Smooth muscle cell of the brain vasculature (primary cell): Measurements from ENCODE around the gene IMPA2.
A peak's percentile ranks its signal among the peaks of the same experiment; 100 is the strongest.
"Not testable (repeated sequence)": the region's sequence is repeated elsewhere in the genome, so short reads cannot be mapped to it uniquely, and the experiment has no call there.

Experiments used
- DNase-seq: peaks from one replicate; pipeline ENCODE4 v3.0.0-alpha.2; 2012; ENCODE audit warnings: low read depth, low spot score

The IMPA2 gene

DNA sequence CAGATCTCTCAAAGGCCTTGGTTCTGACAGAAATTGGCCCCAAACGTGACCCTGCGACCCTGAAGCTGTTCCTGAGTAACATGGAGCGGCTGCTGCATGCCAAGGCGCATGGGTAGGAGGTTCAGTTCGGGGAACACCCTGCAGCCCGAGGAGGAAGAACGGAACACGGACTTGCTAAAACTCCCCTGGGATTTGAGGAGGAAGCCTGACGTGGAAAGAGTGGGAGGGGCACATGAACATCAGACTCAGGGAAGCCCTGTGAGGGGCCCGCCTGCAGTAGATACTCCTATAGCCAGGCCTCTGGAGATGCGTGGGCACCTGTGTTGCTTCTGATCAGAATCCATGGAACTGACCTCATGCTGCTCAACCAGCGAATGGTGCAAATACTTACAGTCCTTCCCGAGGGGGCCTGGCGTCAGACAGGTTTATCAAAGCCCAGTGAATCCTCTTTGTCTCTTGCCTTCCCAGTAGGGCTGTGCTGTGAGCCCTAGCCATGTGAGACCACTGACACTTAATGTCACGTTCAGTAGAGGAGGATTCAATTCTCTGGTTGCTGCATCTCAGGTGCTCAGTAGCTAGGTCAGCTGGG lies 46.8 kb downstream of the IMPA2 start:
- DNase-seq: no peak

DNA sequence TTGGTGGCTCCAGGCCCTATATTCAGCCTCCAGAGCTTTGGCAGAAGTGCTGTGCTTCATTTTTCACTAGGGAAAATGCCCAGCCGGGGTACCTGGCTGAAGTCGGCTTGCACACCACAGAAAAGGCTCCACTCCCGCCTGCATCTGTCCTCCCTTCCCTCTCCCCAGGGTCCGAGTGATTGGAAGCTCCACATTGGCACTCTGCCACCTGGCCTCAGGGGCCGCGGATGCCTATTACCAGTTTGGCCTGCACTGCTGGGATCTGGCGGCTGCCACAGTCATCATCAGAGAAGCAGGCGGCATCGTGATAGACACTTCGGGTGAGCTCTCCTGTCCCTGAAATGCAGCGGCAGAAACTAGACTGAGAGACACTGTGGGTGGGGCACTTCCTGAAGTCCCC lies 47.4 kb downstream of the IMPA2 start:
- no peak for DNase-seq

DNA sequence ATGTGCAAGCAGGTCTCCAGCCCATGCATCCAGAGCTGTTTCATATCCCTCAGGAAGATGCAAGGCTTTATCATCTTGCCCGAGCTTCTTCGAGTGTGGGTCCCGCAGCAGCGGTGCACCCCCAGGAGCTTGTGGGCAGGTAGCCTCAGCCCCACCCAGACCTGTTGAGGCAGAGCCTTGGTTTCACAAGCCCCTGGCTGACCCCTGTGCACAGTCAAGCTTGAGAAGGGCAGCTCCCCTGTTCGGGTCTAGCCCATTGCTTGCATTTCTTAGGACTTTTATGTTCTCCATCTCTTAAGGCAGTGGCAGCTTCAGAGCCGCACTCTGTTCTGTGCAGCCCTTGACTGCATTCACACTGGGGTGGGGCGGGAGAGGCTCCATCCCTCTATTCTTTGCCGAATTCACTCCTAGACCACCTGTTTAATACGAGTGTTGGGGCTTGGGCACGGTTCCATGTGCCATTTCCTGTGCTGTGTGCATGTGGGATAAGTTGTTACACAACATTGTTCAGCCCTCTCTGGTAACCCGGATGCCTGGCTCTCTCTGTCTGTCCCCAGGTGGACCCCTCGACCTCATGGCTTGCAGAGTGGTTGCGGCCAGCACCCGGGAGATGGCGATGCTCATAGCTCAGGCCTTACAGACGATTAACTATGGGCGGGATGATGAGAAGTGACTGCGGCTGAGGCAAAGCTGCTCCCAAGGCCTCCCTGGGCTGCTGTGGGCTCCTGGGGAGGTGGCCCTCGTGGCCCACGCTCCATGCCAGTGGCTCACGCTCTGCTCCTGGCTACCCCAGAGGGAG lies 48.7 kb downstream of the IMPA2 start:
- DNase-seq: no peak

DNA sequence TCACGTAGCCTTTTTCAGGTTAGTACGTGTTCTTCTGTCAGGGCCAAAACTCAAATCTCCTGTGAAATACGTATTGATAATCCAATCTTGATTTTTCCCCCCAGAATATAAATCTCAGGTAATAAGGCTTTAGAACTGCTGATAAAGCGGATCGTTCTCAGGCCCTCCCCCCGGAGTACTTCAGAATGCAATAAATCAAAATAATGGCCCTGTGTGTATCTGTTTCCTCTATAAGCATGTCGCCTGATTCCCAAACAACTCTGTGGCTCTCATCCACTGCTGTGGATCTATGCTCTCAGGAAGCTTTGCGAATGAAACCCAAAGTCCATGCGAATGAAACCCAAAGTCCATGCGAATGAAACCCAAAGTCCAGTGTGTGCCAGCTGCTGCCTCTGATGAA lies 49.4 kb downstream of the IMPA2 start:
- no peak for DNase-seq

DNA sequence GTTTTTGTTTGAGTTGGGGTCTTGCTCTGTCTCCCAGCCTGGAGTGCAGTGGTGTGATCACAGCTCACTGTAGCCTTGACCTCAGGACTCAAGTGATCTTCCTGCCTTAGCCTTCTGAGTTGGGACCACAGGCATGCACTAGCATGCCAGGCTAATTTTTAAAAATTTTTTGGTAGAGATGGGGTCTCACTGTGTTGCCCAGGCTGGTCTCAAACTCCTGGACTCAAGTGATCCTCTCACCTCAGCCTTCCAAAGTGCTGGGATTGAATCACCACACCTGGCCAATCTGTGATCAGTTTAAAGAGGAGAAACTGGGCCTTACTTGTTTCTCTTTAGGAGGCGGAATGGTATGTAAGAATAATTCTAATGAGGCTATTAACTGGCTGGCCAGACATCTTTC lies 49.9 kb downstream of the IMPA2 start:
- no peak for DNase-seq

DNA sequence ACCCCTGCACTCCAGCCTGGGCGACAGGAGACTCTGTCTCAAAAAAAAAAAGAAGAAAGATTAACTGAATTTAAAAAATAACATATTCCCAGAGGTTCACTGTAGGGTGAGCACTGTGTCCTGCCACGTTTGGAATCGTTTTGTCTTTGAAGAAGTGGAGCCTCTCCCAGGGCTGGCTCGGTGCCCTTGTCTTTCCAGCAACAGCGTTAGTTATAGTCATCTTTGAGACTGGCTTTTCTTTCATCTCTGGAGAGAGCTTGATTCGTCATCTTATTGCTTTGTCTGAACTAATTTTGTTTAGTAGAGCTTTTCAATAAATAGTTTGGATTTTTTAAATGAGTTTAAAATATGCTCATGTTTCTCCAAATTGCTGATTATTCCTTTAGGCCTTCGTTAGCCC lies 50.5 kb downstream of the IMPA2 start:
- peak; percentile 37 for DNase-seq

DNA sequence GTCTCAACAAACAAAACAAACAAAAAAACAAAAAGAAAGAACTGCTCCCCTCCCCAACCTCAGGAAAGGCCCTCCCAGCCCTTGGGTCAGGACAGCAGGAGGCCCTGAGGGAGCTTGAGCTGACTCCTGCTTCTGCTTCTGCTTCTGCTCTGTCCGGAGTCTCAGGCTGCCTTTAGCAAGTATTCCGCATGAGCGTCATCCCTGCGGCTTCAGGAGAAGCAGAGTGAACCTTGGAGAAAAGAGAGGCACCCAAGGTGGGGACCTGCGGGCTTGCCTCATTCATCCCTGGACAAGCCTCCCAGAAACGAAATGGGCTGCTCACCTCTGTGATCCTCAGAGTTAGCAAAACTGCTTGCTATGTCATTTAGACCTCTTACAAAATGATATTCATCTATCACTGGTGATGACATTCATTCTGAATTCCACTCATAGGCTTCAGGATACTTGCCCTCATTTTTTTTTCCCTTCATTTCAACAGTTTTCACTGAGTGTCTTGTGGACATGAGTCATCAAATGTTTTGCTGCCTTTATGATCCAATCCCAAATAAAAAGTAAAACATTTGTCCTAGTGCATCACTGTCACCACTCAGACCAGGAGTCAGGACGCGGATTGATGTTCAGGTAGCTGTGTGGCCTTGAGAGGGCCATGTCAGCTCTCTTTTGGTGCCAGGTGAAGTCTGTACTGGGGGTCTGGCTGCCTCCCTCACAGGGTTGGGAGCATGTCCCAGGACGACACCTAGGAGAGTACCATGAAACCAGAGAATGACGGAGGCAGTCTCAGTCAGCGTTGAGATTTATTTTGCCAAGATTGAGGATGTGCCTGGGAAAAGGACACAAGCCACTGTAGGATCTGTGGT lies 51.7 kb downstream of the IMPA2 start:
- DNase-seq: no peak

DNA sequence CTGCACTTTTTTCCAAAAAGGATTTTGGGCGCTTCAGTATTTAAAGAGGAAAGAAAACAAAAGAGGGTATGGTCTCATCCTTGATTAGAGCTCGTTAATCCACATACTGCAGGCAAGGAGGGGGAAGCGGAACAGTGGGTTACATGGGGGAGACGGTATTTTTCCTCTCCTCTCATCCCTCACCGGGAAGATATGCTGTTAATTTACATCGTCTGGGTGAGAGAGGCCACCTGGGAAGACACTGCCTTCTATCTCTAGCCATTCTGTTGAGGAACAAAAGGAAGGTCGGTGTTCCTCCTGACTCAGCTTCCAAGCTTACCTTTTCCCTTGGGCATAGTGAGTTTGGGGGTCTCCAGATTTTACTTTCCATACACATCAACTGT lies 52.3 kb downstream of the IMPA2 start:
- no peak for DNase-seq

DNA sequence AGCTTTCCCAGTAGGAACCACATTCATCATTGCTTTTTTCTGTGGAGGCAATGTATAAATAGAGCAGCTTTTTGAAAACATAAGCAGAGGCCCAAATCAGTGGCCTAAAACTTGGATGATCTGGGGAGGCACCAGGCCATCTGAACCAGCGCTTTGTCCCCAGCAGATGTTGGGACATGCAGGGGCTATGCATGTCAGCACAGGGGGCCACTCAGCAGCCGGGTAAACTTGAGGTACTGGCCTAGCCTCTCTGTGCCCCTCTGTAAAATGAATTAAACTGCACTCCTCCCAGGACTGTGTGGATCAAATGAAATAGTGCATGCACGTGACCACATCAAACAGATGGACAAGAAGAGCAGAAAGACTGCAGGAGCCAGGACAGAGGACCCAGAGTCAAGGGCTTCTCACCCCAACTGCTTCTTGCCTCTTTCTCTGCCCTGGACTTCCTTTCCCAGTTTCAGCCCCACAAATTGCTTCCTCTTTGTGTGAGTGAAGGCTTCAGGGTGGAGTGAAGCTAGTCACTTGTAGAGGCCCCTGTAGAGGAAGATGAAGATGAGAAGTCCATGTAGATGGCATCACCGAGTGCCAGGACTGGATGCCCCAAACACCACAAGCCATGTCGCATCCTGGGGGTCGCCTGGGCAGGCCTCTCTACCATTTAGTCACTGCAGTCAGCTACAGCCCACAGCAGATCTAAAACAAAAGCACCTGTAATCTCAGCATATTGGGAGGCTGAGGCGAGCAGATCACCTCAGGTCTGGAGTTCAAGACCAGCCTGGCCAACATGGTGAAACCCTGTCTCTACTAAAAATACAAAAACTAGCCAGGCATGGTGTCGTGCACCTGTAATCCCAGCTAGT lies 53.2 kb downstream of the IMPA2 start:
- no peak for DNase-seq

DNA sequence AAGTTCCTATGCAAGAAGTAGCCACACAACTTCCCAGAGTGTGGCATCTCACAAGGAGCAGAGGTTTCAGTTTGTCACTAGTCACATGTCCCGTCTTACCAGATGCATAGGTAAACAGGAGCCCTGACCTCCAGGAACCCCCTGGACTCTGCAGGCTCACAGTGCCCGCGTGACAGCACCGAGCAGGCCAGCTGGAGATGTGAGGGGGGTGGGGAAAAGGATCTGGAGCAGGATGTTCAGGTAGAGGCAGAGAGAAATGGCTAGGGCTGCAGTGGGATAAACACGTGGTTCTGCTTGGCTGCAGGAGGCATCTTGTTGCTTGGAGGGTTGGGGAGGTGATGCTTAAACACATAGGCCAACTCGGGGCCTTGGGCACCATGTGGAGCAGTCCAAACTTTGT lies 54.2 kb downstream of the IMPA2 start:
- no peak for DNase-seq

DNA sequence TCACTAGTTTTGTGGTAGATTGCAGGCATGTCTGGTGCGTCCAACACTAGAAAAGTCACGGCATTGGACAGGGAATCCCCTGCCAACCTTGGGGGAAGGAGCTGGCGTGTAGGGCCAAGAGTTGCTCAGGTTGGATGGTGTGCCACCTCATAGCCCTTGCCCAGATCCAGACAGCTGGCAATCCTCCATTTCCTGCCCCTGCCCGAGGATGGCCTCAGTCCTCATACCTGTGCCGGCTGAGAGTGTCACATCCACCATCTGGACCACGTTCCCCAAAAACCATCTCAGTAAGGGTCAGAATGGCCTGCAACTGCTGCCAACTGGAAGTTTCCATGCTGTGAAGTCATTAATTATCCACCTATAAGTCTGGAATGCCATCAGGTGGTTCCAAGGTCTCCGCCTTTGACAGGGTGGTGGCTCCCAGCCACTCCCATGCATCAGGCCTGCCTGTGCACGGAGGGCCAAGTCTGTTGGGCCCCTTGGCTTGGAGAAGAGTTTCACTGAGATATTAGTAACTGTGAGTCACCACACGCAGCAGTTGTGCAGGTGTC lies 55.0 kb downstream of the IMPA2 start:
- DNase-seq: no peak

DNA sequence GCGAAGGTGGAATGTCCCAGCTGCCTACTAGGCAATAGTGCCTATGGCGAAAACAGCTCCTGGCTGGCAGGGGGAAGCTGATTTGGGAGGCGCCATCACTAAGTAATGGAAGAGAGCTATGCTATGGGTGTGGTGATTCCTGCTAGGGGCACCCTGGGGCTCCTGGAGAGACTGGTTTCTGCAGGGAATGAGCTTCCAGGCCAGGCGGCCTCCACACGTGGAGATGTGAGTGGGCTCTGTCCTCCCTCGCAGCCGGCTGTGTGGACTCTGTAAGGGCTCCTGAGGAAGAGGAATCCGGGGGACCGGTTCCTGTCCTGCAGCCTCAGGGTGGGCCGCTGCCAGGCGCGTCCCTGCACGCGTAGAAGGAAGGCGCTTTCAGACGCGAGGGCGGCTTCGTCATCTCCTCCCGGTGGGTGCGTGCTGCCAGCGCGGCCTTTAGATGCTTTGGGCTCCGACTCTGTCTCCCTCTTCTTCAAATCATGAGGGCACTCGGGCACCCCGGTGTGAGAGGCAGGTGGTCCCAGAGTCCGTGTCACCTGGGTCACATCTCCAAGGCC lies 56.9 kb downstream of the IMPA2 start:
- no peak for DNase-seq

DNA sequence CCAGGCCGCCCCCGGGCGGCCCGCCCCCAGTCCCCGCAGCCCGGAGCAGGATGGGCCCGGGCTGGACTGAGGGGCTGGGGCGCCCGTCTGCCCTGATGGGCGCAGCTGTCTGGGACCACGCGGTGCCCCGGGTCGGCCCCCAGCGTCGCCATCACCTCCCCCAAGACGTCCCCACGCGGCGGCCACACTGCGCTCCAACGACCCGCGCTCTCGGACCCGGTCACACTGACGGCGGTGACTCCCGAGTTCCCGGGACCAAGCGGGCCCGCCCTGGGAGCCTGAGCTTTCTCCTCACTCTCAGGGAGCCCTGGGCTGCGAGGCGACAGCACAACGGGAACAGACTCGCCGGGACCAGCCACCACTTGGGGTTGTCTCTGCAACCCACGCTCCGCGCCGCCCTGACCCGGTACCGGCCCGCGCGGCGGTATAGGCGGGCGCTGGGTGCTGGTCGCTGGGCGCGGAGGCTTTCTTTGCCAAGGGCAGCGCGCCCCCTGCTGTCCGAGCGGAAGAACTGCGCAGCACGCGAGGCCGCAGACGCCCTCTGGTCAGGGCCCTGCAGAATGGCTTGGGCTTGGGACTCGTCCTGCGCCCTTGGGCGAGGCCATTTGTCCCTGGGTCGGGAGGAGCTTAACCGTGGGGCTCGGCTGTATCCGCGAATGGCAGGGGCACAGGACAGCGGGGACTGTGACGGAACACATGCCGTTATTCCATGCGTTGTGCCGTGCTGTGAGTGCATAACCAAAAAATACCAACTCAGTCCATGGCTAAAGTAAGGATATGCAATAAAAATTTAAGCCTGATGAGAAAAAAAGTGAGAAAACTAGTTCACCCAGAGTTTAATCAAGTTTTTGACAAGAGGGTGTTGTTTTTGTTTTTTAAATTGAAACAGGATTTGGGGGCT lies 57.6 kb downstream of the IMPA2 start:
- peak; percentile 35 for DNase-seq

DNA sequence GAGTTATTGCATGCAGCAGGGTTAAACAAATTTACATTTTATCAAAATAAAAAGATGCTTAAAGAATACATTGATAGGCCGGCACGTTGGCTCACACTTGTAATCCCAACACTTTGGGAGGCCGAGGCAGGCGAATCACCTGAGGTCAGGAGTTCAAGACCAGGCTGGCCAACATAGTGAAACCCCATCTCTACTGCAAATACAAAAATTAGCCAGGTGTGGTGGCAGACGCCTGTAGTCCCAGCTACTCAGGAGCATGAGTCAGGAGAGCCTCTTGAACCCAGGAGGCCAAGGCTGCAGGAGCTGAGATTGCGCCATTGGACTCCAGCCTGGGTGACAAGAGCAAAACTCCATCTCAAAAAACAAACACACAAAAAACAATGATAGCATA lies 58.2 kb downstream of the IMPA2 start:
- not testable (repeated sequence) for DNase-seq

DNA sequence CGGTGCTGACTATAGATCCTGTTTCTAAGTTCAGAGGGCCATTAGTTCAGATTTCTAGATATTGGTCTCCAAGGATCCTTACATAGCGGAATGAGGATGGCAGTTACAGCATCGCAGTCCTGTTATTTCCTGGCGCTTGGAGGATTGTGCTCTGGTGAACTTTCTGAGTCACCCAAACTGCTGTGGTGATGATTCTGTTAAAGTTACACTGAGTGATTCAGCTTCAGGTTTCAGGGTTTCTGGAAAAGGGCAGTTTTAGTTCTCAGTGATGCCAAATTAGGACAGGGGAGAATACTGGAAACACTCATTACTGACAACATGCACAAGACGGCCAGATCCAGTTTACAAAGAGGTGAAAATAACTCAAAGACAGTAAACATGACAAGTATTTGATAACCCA lies 60.3 kb downstream of the IMPA2 start:
- peak; percentile 37 for DNase-seq

DNA sequence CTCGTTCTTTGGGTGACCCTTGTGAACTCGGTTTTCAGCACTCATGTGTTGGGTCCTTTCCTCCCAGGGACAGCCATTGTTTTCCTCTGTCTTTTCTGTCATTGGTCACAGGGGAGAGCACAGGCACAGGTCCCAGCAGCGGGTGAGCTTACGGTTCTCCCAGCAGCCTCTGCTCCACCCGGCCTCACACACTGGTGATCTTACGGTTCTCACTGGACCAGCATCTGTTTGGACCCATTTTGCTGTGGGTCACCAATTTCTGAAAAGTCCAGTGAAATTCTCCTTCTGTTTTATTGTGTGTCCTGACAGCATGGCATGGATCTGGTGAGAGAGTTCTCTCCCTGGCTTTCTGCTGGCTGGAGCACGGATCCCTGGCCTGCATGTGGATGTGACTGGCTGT lies 62.5 kb downstream of the IMPA2 start:
- no peak for DNase-seq

DNA sequence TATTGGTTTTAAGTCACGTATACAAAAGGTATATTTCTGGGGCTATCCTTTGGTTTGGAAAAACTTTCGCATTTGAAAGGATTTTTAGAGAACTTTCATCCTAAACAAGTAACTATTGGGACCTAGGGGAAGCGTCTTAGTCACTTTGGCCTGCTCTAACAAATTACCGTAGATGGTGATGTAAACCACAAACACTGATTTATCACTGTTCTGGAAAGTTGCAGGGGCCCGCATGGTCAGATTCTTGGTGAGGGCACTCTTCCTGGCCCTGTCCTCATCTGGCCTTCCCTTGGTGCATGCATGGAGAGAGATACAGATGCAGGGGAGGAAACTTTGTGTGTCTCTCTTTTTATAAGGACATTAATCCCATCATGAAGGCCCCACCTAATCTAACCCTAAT lies 63.3 kb downstream of the IMPA2 start:
- DNase-seq: no peak

DNA sequence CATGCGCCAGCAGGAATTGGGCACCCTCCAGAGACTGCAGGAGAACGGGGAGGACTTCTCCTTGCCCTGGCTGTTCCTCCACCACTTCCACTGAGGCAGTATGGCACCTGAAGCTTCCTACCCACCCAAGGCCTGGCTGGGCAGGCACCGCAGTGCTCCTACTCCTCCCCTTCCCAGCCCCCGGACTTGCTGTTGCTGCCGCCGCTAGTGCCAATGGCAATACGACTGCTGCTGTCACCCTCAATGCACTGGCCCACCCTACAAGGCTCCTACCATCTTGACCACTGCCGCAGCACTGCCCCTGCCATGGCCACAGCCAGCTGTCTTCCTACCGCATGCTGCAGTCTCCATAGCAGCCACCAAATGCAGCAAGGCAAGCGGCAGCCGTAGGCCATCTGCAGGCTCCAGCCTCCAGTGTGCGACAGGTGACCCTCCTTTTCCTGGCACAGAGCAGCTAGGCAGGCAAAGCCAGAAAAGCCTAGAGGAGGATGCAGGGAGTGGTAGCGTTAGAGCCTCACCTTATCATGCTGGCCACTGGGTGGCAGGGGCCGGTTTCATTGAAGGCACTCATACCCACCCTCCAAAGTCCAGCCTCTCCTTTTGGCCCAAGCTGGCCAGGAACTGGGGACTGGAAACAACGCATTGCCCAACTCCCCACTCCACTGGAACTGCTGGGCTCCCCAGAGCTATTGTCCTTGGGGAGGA lies 64.9 kb downstream of the IMPA2 start:
- DNase-seq: no peak

DNA sequence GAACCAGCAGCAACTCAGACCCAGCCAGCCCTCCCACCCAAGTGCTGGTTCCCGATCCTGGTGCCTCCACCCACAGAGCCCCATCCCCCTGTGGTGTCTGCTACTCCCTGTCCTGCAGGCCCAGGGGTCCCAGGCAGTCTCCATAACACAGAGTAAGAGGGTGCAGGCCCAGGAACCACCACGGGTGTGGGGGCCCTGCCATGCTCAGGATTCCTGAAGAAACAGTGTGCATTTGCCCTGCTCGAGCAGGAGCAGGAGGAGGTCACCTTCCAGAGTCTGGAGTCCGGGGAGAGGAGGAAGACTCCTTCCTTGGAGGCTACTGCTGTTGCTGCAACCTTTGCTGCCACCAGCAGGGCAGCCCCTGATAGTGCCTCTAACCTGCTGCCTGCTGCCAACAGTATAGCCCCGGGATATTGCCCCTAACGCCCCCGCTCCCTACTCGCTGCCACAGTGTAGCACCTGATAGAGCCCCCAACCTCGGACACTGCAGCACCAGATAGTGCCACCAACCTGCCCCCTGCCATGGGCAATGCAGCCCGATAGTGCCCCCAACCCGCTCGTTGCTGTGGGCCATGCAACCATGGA lies 65.5 kb downstream of the IMPA2 start:
- no peak for DNase-seq
